ENCODE data around the gene MAML2.

The MAML2 gene

GRCh38 chr11:96102664-96103078 is 240.3 kb downstream of the MAML2 start:
- no peak for DNase-seq (ENCODE audit: low read depth)

GRCh38 chr11:96101146-96101545 is 241.8 kb downstream of the MAML2 start:
- no peak for DNase-seq (ENCODE audit: low read depth)

- no peak for DNase-seq (ENCODE audit: low read depth)
Observed at GRCh38 chr11:96098511-96099241, 244.3 kb downstream of the MAML2 start.

GRCh38 chr11:96097844-96098421 is 245.1 kb downstream of the MAML2 start:
- DNase-seq (ENCODE audit: low read depth): no peak

- DNase-seq (ENCODE audit: low read depth): no peak
Observed at GRCh38 chr11:96096360-96096759, 246.6 kb downstream of the MAML2 start.

GRCh38 chr11:96095884-96096303 is 247.1 kb downstream of the MAML2 start:
- DNase-seq (ENCODE audit: low read depth): no peak

GRCh38 chr11:96094156-96094555 is 248.8 kb downstream of the MAML2 start:
- DNase-seq (ENCODE audit: low read depth): no peak

- DNase-seq (ENCODE audit: low read depth): no peak
Observed at GRCh38 chr11:96092511-96092910, 250.5 kb downstream of the MAML2 start.

GRCh38 chr11:96091476-96091875 is 251.5 kb downstream of the MAML2 start:
- no peak for DNase-seq (ENCODE audit: low read depth)

GRCh38 chr11:96090711-96091110 is 252.3 kb downstream of the MAML2 start:
- DNase-seq (ENCODE audit: low read depth): no peak

GRCh38 chr11:96088914-96089313 is 254.1 kb downstream of the MAML2 start:
- DNase-seq (ENCODE audit: low read depth): no peak

- DNase-seq (ENCODE audit: low read depth): no peak
Observed at GRCh38 chr11:96086111-96086510, 256.9 kb downstream of the MAML2 start.

GRCh38 chr11:96085319-96085930 is 257.6 kb downstream of the MAML2 start:
- no peak for DNase-seq (ENCODE audit: low read depth)

- no peak for DNase-seq (ENCODE audit: low read depth)
Observed at GRCh38 chr11:96084610-96085318, 258.2 kb downstream of the MAML2 start.

GRCh38 chr11:96082936-96083335 is 260.1 kb downstream of the MAML2 start:
- no peak for DNase-seq (ENCODE audit: low read depth)

- DNase-seq (ENCODE audit: low read depth): no peak
Observed at GRCh38 chr11:96082002-96082899, 260.7 kb downstream of the MAML2 start.

- DNase-seq (ENCODE audit: low read depth): no peak
Observed at GRCh38 chr11:96081561-96081960, 261.4 kb downstream of the MAML2 start.

GRCh38 chr11:96079691-96080090 is 263.3 kb downstream of the MAML2 start:
- no peak for DNase-seq (ENCODE audit: low read depth)

- no peak for DNase-seq (ENCODE audit: low read depth)
Observed at GRCh38 chr11:96075532-96075959, 267.4 kb downstream of the MAML2 start.

- no peak for DNase-seq (ENCODE audit: low read depth)
Observed at GRCh38 chr11:96074551-96075310, 268.3 kb downstream of the MAML2 start.

- DNase-seq (ENCODE audit: low read depth): no peak
Observed at GRCh38 chr11:96073536-96073935, 269.5 kb downstream of the MAML2 start.
